PC-3 (cell line): ENCODE results near the gene CCDC174. TPM values are rescaled to one million over a fixed set of nuclear protein-coding genes. Genes with fewer than 3 reads are reported as not detected.
A peak's percentile ranks its signal among the peaks of the same experiment; 100 is the strongest.

Source experiments
- ATAC-seq: fragments of 200-7000 bp; cut with Tn5 transposase; 2 replicates; pipeline ENCODE4 v1.9.1; 2020; ENCODE audit warnings: mild to moderate bottlenecking, moderate library complexity
- BruUV-seq: library from RNA; stranded (reverse); fragments of 400-500 nt; replicated peaks from 2 replicates; lab custom pipeline; 2021; lab: Mats Ljungman, UMichigan
- CTCF ChIA-PET: fragments of 300-600 bp; sonication (Branson Sonifier 250); formaldehyde crosslinking; loops from one replicate; lab custom pipeline; 2022; ENCODE audit warnings: antibody characterized with exemption; lab: Charles Lee
- POLR2A ChIA-PET: fragments of 300-600 bp; sonication (Branson Sonifier 250); formaldehyde crosslinking; loops from one replicate; lab custom pipeline; 2022; ENCODE audit warnings: antibody characterized with exemption; ENCODE audit not compliant: unreplicated experiment; lab: Charles Lee
- DNase-seq: peaks from one replicate; pipeline ENCODE4 v3.0.0-alpha.2; 2015
- H2AFZ ChIP-seq: fragments of 300-600 bp; sonication (generic); 2 replicates; pipeline ENCODE4 v1.6.0; 2016; ENCODE audit warnings: antibody characterized with exemption, low read length
- H3F3A ChIP-seq: fragments of 300-600 bp; sonication (generic); one replicate; pipeline ENCODE4 v1.6.0; 2017; ENCODE audit warnings: antibody characterized with exemption, low read length, control low read depth, mild to moderate bottlenecking; ENCODE audit not compliant: unreplicated experiment
- H3K27ac ChIP-seq: fragments of 300-600 bp; sonication (generic); 2 replicates; pipeline ENCODE4 v1.5.1; 2016; ENCODE audit warnings: mild to moderate bottlenecking, low read length
- H3K27me3 ChIP-seq: fragments of 300-600 bp; sonication (generic); 2 replicates; pipeline ENCODE4 v1.6.1; 2016; ENCODE audit warnings: low read length, mixed read lengths
- H3K36me3 ChIP-seq: fragments of 300-600 bp; sonication (generic); 2 replicates; pipeline ENCODE4 v1.6.1; 2016; ENCODE audit warnings: low read depth, mixed run types, low read length, mixed read lengths
- H3K4me1 ChIP-seq: fragments of 300-600 bp; sonication (generic); 2 replicates; pipeline ENCODE4 v1.5.1; 2016; ENCODE audit warnings: low read length; ENCODE audit not compliant: insufficient read depth
- H3K4me2 ChIP-seq: fragments of 300-600 bp; sonication (generic); 2 replicates; pipeline ENCODE4 v1.6.0; 2016; ENCODE audit warnings: low read length
- H3K4me3 ChIP-seq: fragments of 300-600 bp; sonication (generic); 2 replicates; pipeline ENCODE4 v1.5.1; 2016; ENCODE audit warnings: mild to moderate bottlenecking, low read length, mixed read lengths
- H3K79me2 ChIP-seq: fragments of 300-600 bp; sonication (generic); 2 replicates; pipeline ENCODE4 v1.6.1; 2017; ENCODE audit warnings: low read length, mixed read lengths
- H3K9ac ChIP-seq: fragments of 300-600 bp; sonication (generic); 2 replicates; pipeline ENCODE4 v1.6.0; 2016; ENCODE audit warnings: mild to moderate bottlenecking, low read length
- H3K9me2 ChIP-seq: fragments of 300-600 bp; sonication (generic); replicated peaks from 2 replicates; pipeline ENCODE4 v1.6.1; 2016; ENCODE audit warnings: mixed run types, low read length, mixed read lengths
- H3K9me3 ChIP-seq: fragments of 300-600 bp; sonication (generic); 2 replicates; pipeline ENCODE4 v1.6.1; 2016; ENCODE audit warnings: low read length, mixed read lengths
- H4K20me1 ChIP-seq: fragments of 300-600 bp; sonication (generic); 2 replicates; pipeline ENCODE4 v1.6.1; 2016; ENCODE audit warnings: low read length, mixed read lengths
- CTCF ChIP-seq: fragments of 300-600 bp; sonication (generic); conservative IDR thresholded peaks from 2 replicates; pipeline ENCODE4 v1.5.1; 2017; ENCODE audit warnings: antibody characterized with exemption, low read depth, mild to moderate bottlenecking, low read length
- EZH2 ChIP-seq: fragments of 300-600 bp; sonication (generic); IDR thresholded peaks from one replicate; pipeline ENCODE4 v1.6.1; 2017; ENCODE audit warnings: antibody characterized with exemption, mild to moderate bottlenecking, low read length; ENCODE audit not compliant: unreplicated experiment
- EZH2phosphoT487 ChIP-seq: fragments of 300-600 bp; sonication (generic); IDR thresholded peaks from 2 replicates; pipeline ENCODE4 v1.6.1; 2018; ENCODE audit warnings: mild to moderate bottlenecking, antibody characterized with exemption, low read length, borderline replicate concordance
- intact Hi-C: fragments of 100-400 bp; cut with micrococcal nuclease; formaldehyde crosslinking; loops from 2 replicates; pipeline ENCODE4 v1.9.0; 2023
- total RNA-seq: library from RNA; depleted of rRNA; stranded (reverse); fragments of >200 nt; gene quantifications from 2 replicates; pipeline ENCODE4 v1.2.3, GENCODE V29; 2014

Gene CCDC174
- total RNA-seq, 1 experiment from 2014 or later = 8.2 TPM

DNA sequence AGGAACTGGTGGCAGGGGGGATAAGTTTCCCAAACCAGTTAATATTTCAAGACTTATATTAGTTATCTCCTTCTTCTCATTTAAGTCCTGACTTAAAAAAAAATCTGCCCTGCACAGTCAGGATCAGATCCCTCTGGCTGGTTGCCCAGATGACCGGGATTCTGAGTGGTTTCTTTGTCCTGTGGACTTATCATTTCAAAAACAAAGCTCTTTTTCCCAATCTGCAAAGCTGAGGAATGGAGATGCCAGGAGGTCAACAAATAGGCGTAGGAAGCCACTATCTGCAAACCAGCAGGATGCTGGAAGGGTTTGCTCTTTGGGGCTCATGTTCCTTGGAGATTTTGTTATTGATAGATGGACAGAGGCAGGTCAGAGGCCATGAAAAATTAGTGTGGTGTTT, 29.2 kb downstream of the CCDC174 start:
- peak; percentile 30 for DNase-seq
- intact Hi-C loops = no loop called here
- no peak for TF ChIP-seq EZH2phosphoT487
- TF ChIP-seq EZH2 = no peak
- TF ChIP-seq CTCF = no peak
- no peaks in the 10 kb centered on the region for H3K9me2 ChIP-seq
- no peak overlapping the region for H3K9ac ChIP-seq
- BruUV-seq = no TSS peak
- no peaks in the 10 kb centered on the region for H4K20me1 ChIP-seq
- no peak overlapping the region for H3K4me2 ChIP-seq
- ChIA-PET POLR2A (no interaction called here), CTCF (interaction anchor here (0.6 kb wide), 1 partner anchor 84 kb away, joined by 5 read pairs; no protein-coding TSS in a partner anchor)
- 0 out of 2 replicates have a peak, but pooled peaks cover 3% of the 10 kb centered on the region for H3K36me3 ChIP-seq
- H3K4me1 ChIP-seq = no peaks in the 10 kb centered on the region
- no peaks in the 10 kb centered on the region for H3K79me2 ChIP-seq
- no peak overlapping the region for H3K27ac ChIP-seq
- ATAC-seq = no peak
- no peak overlapping the region for H3K4me3 ChIP-seq
- no peak overlapping the region for H2AFZ ChIP-seq
- H3K9me3 ChIP-seq = no peaks in the 10 kb centered on the region
- H3F3A ChIP-seq = no peaks in the 10 kb centered on the region
- no peaks in the 10 kb centered on the region for H3K27me3 ChIP-seq

DNA sequence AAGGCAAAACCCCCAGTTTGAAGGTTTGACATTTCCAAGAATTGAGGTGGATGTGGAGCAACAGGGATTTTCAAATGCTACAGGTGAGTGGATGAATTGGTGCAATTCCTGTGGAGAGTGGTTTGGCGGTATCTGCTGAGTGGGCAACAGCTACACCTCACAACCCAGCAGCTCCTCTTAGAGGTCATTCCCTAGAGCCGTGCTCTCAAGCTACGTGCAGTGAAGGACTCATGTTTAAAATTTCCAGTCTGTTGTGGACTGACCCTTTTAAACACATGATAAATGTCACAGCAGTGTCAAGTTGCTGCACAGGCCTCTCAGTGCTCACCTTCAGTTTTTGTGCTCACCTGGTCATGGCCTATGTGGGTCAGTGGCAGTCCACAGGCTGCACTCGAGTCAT, 32.9 kb downstream of the CCDC174 start:
- DNase-seq = no peak
- H3K79me2 ChIP-seq = no peaks in the 10 kb centered on the region
- TF ChIP-seq EZH2 (no peak), CTCF (no peak), EZH2phosphoT487 (no peak)
- no TSS peak for BruUV-seq
- no peak overlapping the region for H3K4me2 ChIP-seq
- H3K9ac ChIP-seq = no peak overlapping the region
- intact Hi-C loops = no loop called here
- ChIA-PET POLR2A (no interaction called here), CTCF (no interaction called here)
- no peak overlapping the region for H3K27ac ChIP-seq
- H3K36me3 ChIP-seq = 0 out of 2 replicates have a peak, but pooled peaks cover 3% of the 10 kb centered on the region
- H3K4me3 ChIP-seq = no peak overlapping the region
- no peaks in the 10 kb centered on the region for H3K9me2 ChIP-seq
- no peaks in the 10 kb centered on the region for H3F3A ChIP-seq
- H2AFZ ChIP-seq = no peak overlapping the region
- peaks cover 4% of the 10 kb centered on the region; the same call in 1 of the 2 replicates for H3K27me3 ChIP-seq
- no peaks in the 10 kb centered on the region for H4K20me1 ChIP-seq
- H3K4me1 ChIP-seq = no peaks in the 10 kb centered on the region
- H3K9me3 ChIP-seq = no peaks in the 10 kb centered on the region
- no peak for ATAC-seq

DNA sequence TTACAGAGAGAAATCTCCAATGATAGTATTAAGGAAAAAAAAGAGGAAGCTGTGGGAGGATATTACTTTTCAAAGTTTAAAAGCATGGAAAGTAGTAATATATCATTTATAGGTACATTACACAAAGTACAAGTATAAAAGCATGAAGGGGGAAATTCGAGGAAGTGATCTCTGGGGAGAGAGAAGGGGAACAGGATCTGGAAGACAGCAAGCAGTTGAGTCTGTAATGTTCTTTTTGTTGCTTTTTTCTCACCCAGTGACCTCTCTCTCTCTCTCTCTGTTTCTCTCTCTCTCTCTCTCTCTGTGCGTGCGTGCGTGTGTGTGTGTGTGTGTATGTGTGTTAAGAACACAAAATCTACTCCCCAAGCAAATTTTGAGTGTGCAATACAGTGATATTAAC, 33.6 kb downstream of the CCDC174 start:
- Histone ChIP-seq H3K27ac (no peak overlapping the region), H3K4me2 (no peak overlapping the region), H3K79me2 (no peaks in the 10 kb centered on the region), H2AFZ (no peak overlapping the region), H3K4me3 (no peak overlapping the region), H3K4me1 (no peaks in the 10 kb centered on the region), H3F3A (no peaks in the 10 kb centered on the region), H3K9ac (no peak overlapping the region), H3K9me2 (no peaks in the 10 kb centered on the region), H3K9me3 (no peaks in the 10 kb centered on the region), H4K20me1 (no peaks in the 10 kb centered on the region), H3K27me3 (peaks cover 9% of the 10 kb centered on the region; the same call in 1 of the 2 replicates), H3K36me3 (no peaks in the 10 kb centered on the region)
- ATAC-seq (no peak), DNase-seq (no peak)
- intact Hi-C loops = no loop called here
- BruUV-seq = no TSS peak
- ChIA-PET POLR2A (no interaction called here), CTCF (no interaction called here)
- TF ChIP-seq EZH2 (no peak), EZH2phosphoT487 (no peak), CTCF (no peak)
